Mucosa of descending colon (tissue), 3 donors: ENCODE data around the gene METTL15. TPM values are rescaled to one million over a fixed set of nuclear protein-coding genes. Genes with fewer than 3 reads are reported as not detected.
"Not testable (repeated sequence)": the region's sequence is repeated elsewhere in the genome, so short reads cannot be mapped to it uniquely, and the experiment has no call there.

Experiments used
- ATAC-seq: fragments of 200-7000 bp; cut with Tn5 transposase; one replicate; pipeline ENCODE4 v1.9.1; 2020; ENCODE audit warnings: mild to moderate bottlenecking, moderate library complexity
- DNase-seq, 3 donors: peaks; one replicate each; pipeline ENCODE4 v3.0.0-alpha.2; 2020
- H3K36me3 ChIP-seq: fragments of 200-600 bp; one replicate; pipeline ENCODE4 v1.8.0; 2021; ENCODE audit warnings: low read depth, mild to moderate bottlenecking
- H3K4me1 ChIP-seq: fragments of 200-600 bp; one replicate; pipeline ENCODE4 v1.8.0; 2021; ENCODE audit warnings: low read depth, mild to moderate bottlenecking
- H3K4me3 ChIP-seq: fragments of 200-600 bp; one replicate; pipeline ENCODE4 v1.8.0; 2021; ENCODE audit warnings: mild to moderate bottlenecking
- H3K9me3 ChIP-seq: fragments of 200-600 bp; one replicate; pipeline ENCODE4 v1.8.0; 2021; ENCODE audit warnings: mild to moderate bottlenecking
- intact Hi-C, 2 donors: fragments of 100-400 bp; cut with DNase I in 1 of 2; cut with micrococcal nuclease in 1 of 2; formaldehyde crosslinking; loops; one replicate each; pipeline versions ENCODE4 v1.11.0 to v1.11.1; 2022; cut with DNase I, micrococcal nuclease
- total RNA-seq, 3 donors: library from RNA; stranded (reverse); fragmentation: NEBNext Ultra II Directional in 2 of 3; extraction: Animal tissue kit (Norgen Biotek cat#: 25700) in 2 of 3; gene quantifications; one replicate each; pipeline versions ENCODE4 v1.2.1 to v1.2.4, GENCODE V29; 2021 to 2023
- TF ChIP-seq, protein P1 (sequence below): fragments of 200-600 bp; IDR thresholded peaks from one replicate; pipeline ENCODE4 v1.8.0; 2022; ENCODE audit warnings: antibody characterized with exemption, mild to moderate bottlenecking
- donor health status: DM: no; HTN: no; CAD: no; lungs with moderate emphysema.
- donor health status: DM: no; HTN: no; CAD: no.
- donor health status: DM: no; HTN: yes; CAD: no.

METTL15 gene
- total RNA-seq, 3 donors from 2014 or later = 16.4 to 23.2 (median 17.1) TPM

DNA sequence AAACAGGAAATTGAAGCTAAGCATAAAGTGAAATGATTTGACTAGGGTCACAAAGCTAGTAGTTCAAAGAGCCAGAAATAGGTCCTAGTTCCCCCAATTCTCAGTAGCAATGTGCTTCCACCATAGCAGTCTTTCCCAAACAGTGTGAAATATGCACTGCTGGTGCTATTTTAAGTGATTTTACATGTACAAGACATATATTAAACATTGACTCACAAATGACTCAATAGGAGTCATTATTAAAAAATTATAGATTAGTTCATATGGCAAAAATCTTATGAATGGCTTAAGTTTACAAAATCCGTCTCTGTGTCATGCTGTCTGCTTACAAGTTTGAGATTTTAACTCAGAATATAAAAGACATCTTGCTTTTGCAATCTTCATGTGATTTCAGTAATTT lies 21.6 kb upstream of the METTL15 start:
- intact Hi-C loops = no loop called here
- TF ChIP-seq, protein P1, sequence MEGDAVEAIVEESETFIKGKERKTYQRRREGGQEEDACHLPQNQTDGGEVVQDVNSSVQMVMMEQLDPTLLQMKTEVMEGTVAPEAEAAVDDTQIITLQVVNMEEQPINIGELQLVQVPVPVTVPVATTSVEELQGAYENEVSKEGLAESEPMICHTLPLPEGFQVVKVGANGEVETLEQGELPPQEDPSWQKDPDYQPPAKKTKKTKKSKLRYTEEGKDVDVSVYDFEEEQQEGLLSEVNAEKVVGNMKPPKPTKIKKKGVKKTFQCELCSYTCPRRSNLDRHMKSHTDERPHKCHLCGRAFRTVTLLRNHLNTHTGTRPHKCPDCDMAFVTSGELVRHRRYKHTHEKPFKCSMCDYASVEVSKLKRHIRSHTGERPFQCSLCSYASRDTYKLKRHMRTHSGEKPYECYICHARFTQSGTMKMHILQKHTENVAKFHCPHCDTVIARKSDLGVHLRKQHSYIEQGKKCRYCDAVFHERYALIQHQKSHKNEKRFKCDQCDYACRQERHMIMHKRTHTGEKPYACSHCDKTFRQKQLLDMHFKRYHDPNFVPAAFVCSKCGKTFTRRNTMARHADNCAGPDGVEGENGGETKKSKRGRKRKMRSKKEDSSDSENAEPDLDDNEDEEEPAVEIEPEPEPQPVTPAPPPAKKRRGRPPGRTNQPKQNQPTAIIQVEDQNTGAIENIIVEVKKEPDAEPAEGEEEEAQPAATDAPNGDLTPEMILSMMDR = no peak
- no peak for DNase-seq
- ATAC-seq = no peak
- Histone ChIP-seq H3K36me3 (no peaks in the 10 kb centered on the region), H3K9me3 (no peaks in the 10 kb centered on the region), H3K4me3 (no peak overlapping the region), H3K4me1 (no peaks in the 10 kb centered on the region)

DNA sequence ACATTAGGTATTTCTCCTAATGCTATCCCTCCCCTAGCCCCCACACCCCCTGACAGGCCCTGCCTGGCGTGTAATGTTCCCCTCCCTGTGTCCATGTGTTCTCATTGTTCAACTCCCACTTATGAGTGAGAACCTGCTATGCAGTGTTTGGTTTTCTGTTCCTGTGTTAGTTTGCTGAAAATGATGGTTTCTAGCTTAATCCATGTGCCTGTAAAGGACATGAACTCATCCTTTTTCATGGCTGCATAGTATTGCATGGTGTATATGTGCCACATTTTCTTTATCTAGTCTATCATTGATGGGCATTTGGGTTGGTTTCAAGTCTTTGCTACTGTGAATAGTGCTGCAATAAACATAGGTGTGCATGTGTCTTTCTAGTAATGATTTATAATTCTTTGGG lies 21.0 kb upstream of the METTL15 start:
- ATAC-seq, H3K4me3 ChIP-seq, intact Hi-C loops: not testable (repeated sequence)

DNA sequence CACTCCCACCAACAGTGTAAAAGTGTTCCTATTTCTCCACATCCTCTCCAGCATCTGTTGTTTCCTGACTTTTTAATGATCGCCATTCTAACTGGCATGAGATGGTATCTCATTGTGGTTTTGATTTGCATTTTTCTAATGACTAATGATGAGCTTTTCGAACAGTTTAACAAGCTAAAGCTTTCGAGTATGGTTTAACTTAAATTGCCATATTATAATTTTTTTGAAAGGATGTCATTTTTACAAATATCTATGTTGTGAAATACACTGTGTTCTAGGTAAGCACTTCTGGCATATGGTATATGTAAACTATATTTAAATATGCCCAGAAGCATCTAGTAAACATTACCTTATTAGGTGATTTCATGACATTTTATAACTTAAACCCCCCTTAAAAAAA lies 20.5 kb upstream of the METTL15 start:
- ATAC-seq, H3K36me3 ChIP-seq, H3K4me1 ChIP-seq, DNase-seq, H3K4me3 ChIP-seq, intact Hi-C loops, H3K9me3 ChIP-seq: not testable (repeated sequence)

More for the DNA sequence above, 21.0 kb upstream of the METTL15 start:
- DNase-seq, H3K4me1 ChIP-seq, H3K9me3 ChIP-seq, H3K36me3 ChIP-seq: not testable (repeated sequence)

- no peak for ATAC-seq
- TF ChIP-seq, protein P1 = no peak
- no peaks in the 10 kb centered on the region for H3K36me3 ChIP-seq
- DNase-seq = no peak
- no peaks in the 10 kb centered on the region for H3K9me3 ChIP-seq
- H3K4me3 ChIP-seq = no peak overlapping the region
- intact Hi-C loops = no loop called here
- no peaks in the 10 kb centered on the region for H3K4me1 ChIP-seq
Observed at GRCh38 chr11:28089378-28089777, 18.8 kb upstream of the METTL15 start.

- intact Hi-C loops = no loop called here
- ATAC-seq (no peak), DNase-seq (no peak)
- Histone ChIP-seq H3K9me3 (no peaks in the 10 kb centered on the region), H3K4me3 (no peak overlapping the region), H3K36me3 (no peaks in the 10 kb centered on the region), H3K4me1 (no peaks in the 10 kb centered on the region)
- TF ChIP-seq, protein P1 = no peak
Observed at GRCh38 chr11:28090052-28090749, 18.0 kb upstream of the METTL15 start.

DNA sequence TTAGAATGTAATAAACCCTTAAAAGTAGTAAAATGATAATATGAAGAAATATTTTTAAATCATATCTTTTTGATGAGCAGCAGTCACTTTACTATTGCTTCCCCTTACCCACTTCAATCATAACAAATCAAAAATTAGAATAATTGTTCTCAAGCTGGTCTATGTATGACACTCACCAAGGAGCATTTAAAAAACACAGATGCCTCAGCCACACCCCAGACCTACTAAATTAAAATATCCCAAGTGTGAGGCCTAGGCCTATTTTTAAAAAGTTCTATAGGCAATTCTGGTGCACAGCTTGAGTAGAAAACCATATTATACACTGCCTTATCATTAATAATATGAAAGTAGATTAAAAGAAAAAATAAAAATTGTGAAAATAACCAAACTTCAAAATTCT lies 15.4 kb upstream of the METTL15 start:
- TF ChIP-seq, protein P1 = no peak
- ATAC-seq (no peak), DNase-seq (no peak)

GRCh38 chr11:28098257-28098656 lies 9.9 kb upstream of the METTL15 start:
- TF ChIP-seq, protein P1 = no peak
- H3K4me1 ChIP-seq = peaks cover 2% of the 10 kb centered on the region
- H3K36me3 ChIP-seq = no peaks in the 10 kb centered on the region
- no peak for DNase-seq
- no peaks in the 10 kb centered on the region for H3K9me3 ChIP-seq
- no peak overlapping the region for H3K4me3 ChIP-seq
- ATAC-seq = no peak
- intact Hi-C loops = no loop called here

More for the DNA sequence above, 15.4 kb upstream of the METTL15 start:
- Histone ChIP-seq H3K36me3 (no peaks in the 10 kb centered on the region), H3K9me3 (no peaks in the 10 kb centered on the region), H3K4me3 (no peak overlapping the region), H3K4me1 (no peaks in the 10 kb centered on the region)
- intact Hi-C loops = no loop called here
